ENCODE data around the gene ERC2.

Gene ERC2

GRCh38 chr3:55812394-55813013 is 655.8 kb downstream of the ERC2 start:
- no peak for DNase-seq

GRCh38 chr3:55807210-55807609 is 661.1 kb downstream of the ERC2 start:
- DNase-seq = no peak

GRCh38 chr3:55805169-55805568 is 663.1 kb downstream of the ERC2 start:
- no peak for DNase-seq

DNA sequence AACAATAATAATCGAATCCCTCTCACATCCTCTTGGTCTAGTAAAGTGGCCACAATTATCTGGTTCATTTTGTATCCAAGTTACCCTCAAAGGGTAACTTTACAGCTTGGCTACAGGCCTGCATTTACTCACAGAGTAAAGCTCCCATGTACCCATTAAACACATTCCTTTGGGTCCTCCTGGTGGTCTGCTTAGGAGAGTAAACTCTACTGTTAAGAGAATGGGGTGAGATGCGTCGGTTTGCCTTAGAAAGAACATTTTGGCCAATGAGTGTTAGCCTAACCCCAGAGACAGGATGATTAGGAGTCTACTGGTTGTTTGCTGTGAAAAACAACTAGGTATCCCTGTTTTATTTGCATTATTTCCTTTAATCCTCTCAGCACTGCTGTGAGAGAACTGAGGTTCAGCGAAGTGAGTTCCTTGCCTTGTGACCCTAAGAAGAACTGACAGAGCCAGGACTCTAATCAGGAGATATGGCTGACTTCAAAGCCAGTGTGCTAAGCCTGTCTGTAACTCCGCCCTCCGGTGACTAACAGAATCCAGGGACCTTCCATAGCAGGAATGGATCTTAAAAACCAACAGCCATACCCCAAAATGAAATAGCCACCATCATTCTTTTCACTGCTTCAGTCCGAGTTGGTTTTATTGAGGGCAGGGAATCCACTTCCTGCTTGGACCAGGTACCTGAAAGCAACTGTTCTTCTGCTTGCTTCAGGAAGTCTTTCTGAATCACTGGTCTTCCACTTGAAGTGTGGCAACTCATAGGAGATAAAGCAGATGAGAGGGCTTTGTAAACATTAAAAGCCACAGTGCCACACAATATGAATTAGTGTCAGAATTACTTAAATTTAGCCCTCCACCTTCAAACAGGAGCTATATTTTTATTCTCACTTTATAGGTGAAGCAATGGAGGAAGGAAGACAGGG is 663.8 kb downstream of the ERC2 start:
- DNase-seq = no peak

GRCh38 chr3:55802816-55803215 is 665.5 kb downstream of the ERC2 start:
- no peak for DNase-seq

DNA sequence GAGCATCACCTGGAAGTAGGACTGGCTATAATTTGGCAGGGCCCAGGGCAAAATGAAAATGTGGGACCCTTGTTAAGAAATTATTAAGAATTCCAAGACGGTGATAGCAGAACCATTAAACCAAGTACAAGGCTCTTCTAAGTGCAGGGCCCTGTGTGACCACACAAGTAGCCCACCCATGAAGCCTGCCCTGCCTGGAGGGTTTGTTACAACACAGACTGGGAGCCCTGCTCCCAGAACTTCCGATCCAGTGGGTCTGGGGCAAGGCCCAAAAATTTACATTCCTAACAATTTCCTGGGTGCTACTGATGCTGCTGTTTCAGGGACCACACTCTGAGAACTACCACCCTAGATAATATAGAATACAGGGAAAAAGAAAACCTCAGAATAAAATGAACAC is 666.6 kb downstream of the ERC2 start:
- DNase-seq = no peak

DNA sequence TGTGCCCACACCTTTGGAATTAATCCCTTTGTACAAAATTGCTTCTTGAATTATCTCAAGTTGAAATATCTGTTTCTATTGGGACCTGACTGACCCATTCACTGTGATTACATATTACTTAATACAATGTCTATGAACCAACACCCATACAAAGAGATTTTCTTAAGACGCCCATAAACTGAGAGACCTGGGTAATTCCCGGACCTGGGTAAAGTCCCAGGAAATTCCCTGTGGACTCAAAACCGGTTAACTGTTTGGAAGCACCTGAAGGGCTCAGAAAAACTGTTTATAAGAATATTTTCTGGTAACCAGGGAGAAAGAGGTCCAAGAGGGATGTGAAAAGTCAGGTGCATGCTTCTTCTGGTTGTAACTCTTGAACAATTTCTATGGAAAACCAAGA is 667.2 kb downstream of the ERC2 start:
- no peak for DNase-seq

DNA sequence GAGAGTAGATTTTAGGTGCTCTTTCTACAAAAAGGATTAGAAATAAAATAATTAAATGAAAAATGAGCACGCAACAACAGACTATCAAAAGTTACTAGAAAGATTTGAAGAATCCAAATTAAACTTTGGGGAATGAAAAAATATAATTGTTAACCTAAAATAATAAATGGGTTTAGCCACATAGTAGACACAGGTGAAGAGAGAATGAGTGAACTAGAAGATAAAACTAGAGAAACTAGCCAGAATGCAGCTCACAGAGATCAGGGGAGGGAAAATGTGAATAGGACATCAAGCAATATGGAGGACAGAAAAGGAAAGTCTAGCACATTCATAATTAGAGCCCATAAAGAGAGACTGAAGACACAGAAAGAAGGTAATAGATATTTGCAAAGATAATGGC is 670.5 kb downstream of the ERC2 start:
- DNase-seq = no peak

DNA sequence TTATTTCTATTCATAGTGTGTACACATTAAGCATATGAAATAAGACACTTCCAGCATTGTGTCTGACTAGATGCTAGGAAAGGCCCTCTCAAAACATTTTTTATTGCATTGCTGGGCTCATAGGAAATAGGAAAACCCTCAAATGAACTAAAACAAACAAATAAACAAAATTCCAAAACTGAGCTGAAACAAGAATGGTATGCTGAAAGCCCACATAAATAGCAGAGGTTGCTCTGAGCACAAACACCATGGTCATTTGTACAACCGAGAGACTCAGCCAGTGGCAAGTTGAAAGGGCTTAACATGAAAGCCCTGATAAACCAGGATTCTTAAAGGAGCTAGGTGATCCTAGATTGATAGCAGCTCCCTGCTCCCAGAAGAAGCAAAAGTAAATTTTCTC is 671.2 kb downstream of the ERC2 start:
- DNase-seq = no peak

GRCh38 chr3:55796533-55796932 is 671.7 kb downstream of the ERC2 start:
- DNase-seq = no peak

GRCh38 chr3:55795746-55796145 is 672.5 kb downstream of the ERC2 start:
- DNase-seq = no peak

DNA sequence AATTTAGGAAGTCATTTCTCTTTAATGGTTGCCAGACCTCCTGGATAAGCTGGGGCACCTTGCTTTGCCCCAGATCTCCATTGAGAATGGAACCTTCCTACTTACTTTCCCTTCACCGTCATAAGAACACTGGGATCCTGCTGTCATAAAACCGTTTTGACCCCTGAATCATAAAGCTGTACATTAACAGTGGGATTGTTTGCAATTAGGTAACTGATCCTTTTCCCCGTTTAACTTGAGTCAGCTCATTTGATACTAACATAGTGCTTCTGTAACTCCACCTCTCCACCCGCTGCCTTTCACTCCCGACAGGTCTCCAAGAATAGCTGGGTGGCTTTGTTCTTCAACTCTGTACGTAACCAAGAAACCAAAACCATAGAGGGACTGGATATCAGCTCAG is 673.0 kb downstream of the ERC2 start:
- no peak for DNase-seq

GRCh38 chr3:55792742-55793141 is 675.5 kb downstream of the ERC2 start:
- DNase-seq = no peak

- DNase-seq = no peak
Observed at GRCh38 chr3:55792009-55792408, 676.3 kb downstream of the ERC2 start.

DNA sequence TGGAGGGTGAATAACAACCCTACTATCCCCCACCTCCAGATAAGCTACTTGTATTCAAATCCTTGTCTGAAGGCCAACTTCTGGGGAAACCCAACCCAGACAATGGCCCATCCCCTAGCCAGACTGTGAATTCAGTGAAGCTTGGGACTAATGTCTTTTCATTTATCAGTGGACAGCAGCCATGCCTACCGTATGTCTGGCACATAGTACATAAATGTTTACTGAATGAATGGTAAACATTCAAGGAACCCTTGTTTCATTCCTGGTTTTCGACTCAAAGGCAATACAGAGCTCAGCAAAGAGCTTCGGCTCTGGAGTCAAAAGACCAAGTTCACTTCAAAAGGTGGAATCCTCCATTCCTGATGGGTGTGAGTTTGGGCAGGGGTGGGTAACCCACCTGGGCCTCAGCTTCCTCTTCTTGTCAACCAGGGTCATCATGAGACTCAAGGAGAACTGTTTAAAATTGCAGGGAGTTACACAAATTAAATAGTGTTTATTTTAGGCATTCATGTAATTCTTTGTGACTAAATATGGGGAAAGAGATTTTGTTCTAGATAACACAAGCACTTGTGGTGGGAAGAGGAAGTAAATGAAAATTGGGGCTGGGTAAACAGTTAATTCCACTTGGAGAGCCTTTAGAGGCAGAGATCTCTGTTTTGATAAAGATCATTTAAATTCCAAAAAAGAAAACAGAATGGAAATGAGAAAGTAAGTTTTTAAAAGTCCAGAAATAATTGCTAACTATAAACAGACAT is 677.5 kb downstream of the ERC2 start:
- DNase-seq = no peak

DNA sequence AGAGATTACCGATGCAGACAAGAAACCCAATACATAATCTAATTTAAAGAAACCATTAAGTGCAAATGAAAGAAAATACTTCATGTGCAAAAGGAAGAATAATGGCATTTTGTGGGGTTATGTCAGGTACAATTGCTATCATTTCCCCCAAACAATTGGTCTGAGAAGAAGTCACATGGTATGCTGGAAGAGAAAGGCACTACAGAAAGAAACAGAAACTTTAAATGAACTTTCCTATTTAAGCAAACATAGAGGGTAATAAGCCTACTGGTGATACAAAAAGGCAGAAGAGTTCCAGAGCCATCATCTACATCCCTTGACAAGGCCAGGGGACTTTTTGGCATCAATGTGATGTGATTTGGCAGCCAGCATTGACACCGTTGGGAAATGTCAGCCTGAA is 678.8 kb downstream of the ERC2 start:
- no peak for DNase-seq

GRCh38 chr3:55782807-55783206 is 685.5 kb downstream of the ERC2 start:
- no peak for DNase-seq

DNA sequence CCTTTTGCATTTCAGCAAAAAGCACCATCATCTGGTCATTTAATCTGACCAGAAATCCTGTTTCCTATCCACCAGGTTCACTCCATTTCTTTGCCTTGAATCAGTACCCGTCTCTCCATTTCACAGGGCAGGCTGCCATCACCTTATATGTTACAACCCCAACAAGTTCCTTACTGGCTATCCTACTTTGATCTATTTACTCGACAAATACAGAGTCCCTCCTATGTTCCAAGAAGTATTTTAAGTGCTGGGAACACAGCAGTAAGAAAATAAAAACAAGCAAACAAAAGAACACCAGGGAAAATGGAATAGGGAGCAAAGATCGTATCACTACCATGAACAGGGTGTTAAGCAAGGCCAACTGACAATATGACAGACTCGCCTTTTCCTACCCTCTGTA is 685.9 kb downstream of the ERC2 start:
- DNase-seq = no peak

- no peak for DNase-seq
Observed at GRCh38 chr3:55780913-55781312, 687.4 kb downstream of the ERC2 start.

DNA sequence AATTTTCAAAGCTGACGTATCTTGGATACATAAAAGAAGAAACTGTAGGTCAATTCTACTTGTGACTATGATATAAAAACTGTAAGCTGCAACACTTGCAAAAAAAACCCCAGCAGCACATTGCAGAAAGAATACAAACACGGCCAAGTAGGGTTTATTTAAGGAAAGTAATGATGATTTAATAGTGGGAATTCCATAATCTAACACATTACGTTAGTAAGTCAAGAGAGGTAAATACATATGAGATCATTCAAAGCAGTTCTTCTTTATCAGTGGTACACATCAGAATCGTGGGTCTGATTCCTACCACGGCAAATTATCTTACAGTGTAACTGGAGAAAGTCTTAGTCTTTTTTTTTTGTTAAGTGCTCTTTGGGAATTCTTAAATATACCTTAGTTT is 688.7 kb downstream of the ERC2 start:
- no peak for DNase-seq

GRCh38 chr3:55775366-55776154 is 692.7 kb downstream of the ERC2 start:
- DNase-seq = no peak

DNA sequence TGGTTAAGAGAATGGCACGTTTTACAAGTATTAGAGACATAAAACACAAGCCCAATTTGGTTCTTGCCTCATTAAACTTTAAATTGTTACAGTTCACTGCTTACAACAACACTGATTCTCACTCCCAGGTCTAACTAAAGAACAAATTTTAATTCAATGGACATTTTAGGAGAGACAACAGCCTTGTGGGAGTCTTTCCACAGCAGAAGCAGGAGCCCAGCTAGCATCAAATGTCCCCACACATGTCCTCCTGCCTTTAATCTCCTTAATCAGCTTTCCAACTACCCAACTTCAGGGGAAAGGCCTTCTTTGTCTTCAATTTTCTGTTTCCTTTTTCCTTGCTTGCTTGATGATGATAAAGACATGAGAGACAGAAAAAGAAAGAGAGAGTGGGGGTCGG is 693.4 kb downstream of the ERC2 start:
- no peak for DNase-seq

GRCh38 chr3:55771503-55771902 is 696.8 kb downstream of the ERC2 start:
- no peak for DNase-seq
